Measurements from ENCODE around the gene MIER3. TPM values are rescaled to one million over a fixed set of nuclear protein-coding genes. Genes with fewer than 3 reads are reported as not detected.

Gene MIER3
- total RNA-seq, 1 donor from 2014 or later: 15.6 TPM

- DNase-seq (ENCODE audit: low spot score): no peak
These were observed 55.2 kb downstream of the MIER3 start for GRCh38 chr5:56896763-56897162.

- no peak for DNase-seq (ENCODE audit: low spot score)
These were observed 58.5 kb downstream of the MIER3 start for GRCh38 chr5:56893251-56893951.

- DNase-seq (ENCODE audit: low spot score): no peak
These were observed 70.4 kb downstream of the MIER3 start for GRCh38 chr5:56881571-56881970.

GRCh38 chr5:56876327-56876726 is 75.6 kb downstream of the MIER3 start:
- no peak for DNase-seq (ENCODE audit: low spot score)

- DNase-seq (ENCODE audit: low spot score): no peak
These were observed 78.9 kb downstream of the MIER3 start for GRCh38 chr5:56873056-56873455.

GRCh38 chr5:56871777-56872176 is 80.1 kb downstream of the MIER3 start:
- DNase-seq (ENCODE audit: low spot score): no peak

Other genes starting within 250 kb of the MIER3 start
- 21.9 TPM for gene MAP3K1, start 136.6 kb downstream of the MIER3 start, total RNA-seq (ENCODE audit: insufficient read depth, low replicate concordance)
- gene SETD9, start 42.5 kb downstream of the MIER3 start, total RNA-seq (ENCODE audit: insufficient read depth, low replicate concordance): not detected
- 76.6 TPM for gene GPBP1, start 221.9 kb upstream of the MIER3 start, total RNA-seq (ENCODE audit: insufficient read depth, low replicate concordance)